HepG2 (cell line): ENCODE results near the gene RANBP17. TPM values are rescaled to one million over a fixed set of nuclear protein-coding genes. Genes with fewer than 3 reads are reported as not detected.

ENCODE experiments used
- ATAC-seq: fragments of 200-7000 bp; cut with Tn5 transposase; 3 replicates; pipeline ENCODE4 v1.9.1; 2020; ENCODE audit warnings: mild to moderate bottlenecking, moderate library complexity
- BruUV-seq: library from RNA; stranded (reverse); fragments of 400-500 nt; replicated peaks from 2 replicates; lab custom pipeline; 2021; lab: Mats Ljungman, UMichigan
- CTCF ChIA-PET: fragments of 300-600 bp; formaldehyde crosslinking; extraction: SDS; loops from one replicate; lab custom pipeline; 2021; ENCODE audit warnings: low total read pairs, inconsistent platforms, low intra/inter-chr PET ratio; lab: Yijun Ruan, JAX
- POLR2A ChIA-PET: fragments of 350-600 bp; sonication (Branson Sonifier 250); formaldehyde crosslinking; loops from one replicate; lab custom pipeline; 2020; ENCODE audit warnings: antibody characterized with exemption, inconsistent platforms; lab: Yijun Ruan, JAX
- DNase-seq: peaks from one replicate; pipeline ENCODE4 v3.0.0-alpha.2; 2015; ENCODE audit warnings: low spot score
- FAIRE-seq: peaks from 3 replicates; lab custom pipeline; 2011; peaks lifted over from hg19 to GRCh38; lab: Jason Lieb, UNC
- H2AFZ ChIP-seq: one replicate; pipeline ENCODE4 v1.6.1; 2011; ENCODE audit warnings: low read length, inconsistent platforms
- H3K27ac ChIP-seq: fragments of 300-600 bp; 3 replicates; pipeline ENCODE4 v1.8.0; 2011; ENCODE audit warnings: mixed run types, mild to moderate bottlenecking, mixed read lengths, low read length, inconsistent platforms; ENCODE audit not compliant: insufficient read depth; ENCODE audit errors: extremely low read length
- H3K27me3 ChIP-seq, 2 experiments: fragments of 200-600 bp in 1 of 2; 2 replicates in 1 of 2; 3 replicates in 1 of 2; pipeline versions ENCODE4 v1.6.0 to v1.8.0; 2011; ENCODE audit warnings: low read length in 2 of 2, mild to moderate bottlenecking in 2 of 2, moderate library complexity in 2 of 2, inconsistent platforms in 1 of 2; ENCODE audit not compliant: insufficient read depth in 2 of 2, control insufficient read depth in 1 of 2
- H3K36me3 ChIP-seq, 2 experiments: fragments of 200-600 bp in 1 of 2; replicated peaks in 1 of 2; 2 replicates in 1 of 2; 3 replicates in 1 of 2; pipeline versions ENCODE4 v1.5.1 to v1.8.0; 2011; ENCODE audit warnings: low read length in 2 of 2, inconsistent platforms in 1 of 2; ENCODE audit not compliant: insufficient read depth in 2 of 2, control insufficient read depth in 1 of 2
- H3K4me1 ChIP-seq: 2 replicates; pipeline ENCODE4 v1.5.1; 2012; ENCODE audit warnings: low read length, inconsistent platforms; ENCODE audit not compliant: insufficient read depth
- H3K4me2 ChIP-seq: 2 replicates; pipeline ENCODE4 v1.6.0; 2011; ENCODE audit warnings: low read depth, low read length, inconsistent platforms
- H3K4me3 ChIP-seq, 3 experiments: fragments of 200-600 bp in 1 of 3; sonication (generic), shearing (Covaris generic) in 1 of 3; replicated peaks in 1 of 3; 2 replicates each; pipeline ENCODE4 v1.5.1; 2011 to 2016; ENCODE audit warnings: low read length in 3 of 3, inconsistent platforms in 2 of 3, low read depth in 2 of 3, mild to moderate bottlenecking in 2 of 3, control low read depth in 1 of 3, mixed read lengths in 1 of 3; ENCODE audit not compliant: insufficient read depth in 1 of 3
- H3K79me2 ChIP-seq: one replicate; pipeline ENCODE4 v1.6.1; 2011; ENCODE audit warnings: low read length, inconsistent platforms; ENCODE audit not compliant: insufficient read depth
- H3K9ac ChIP-seq: 2 replicates; pipeline ENCODE4 v1.6.0; 2011; ENCODE audit warnings: mild to moderate bottlenecking, low read depth, low read length, inconsistent platforms; ENCODE audit not compliant: insufficient read depth
- H3K9me3 ChIP-seq: 2 replicates; pipeline ENCODE4 v1.5.1; 2012; ENCODE audit warnings: mild to moderate bottlenecking, low read length
- H4K20me1 ChIP-seq: 2 replicates; pipeline ENCODE4 v1.6.0; 2011; ENCODE audit warnings: inconsistent platforms, mild to moderate bottlenecking, low read length, moderate library complexity; ENCODE audit not compliant: insufficient read depth
- BRCA1 ChIP-seq: sonication (generic); formaldehyde crosslinking; IDR thresholded peaks from 2 replicates; pipeline ENCODE4 v1.4.0; 2020; ENCODE audit warnings: missing genetic modification reagents
- EHMT2 ChIP-seq: fragments of 200-600 bp; sonication (generic); IDR thresholded peaks from 2 replicates; pipeline ENCODE4 v1.7.0; 2017; ENCODE audit warnings: antibody characterized with exemption, low read depth, low read length, borderline replicate concordance
- ELF4 ChIP-seq: sonication (generic); formaldehyde crosslinking; IDR thresholded peaks from 2 replicates; pipeline ENCODE4 v1.5.0; 2020; ENCODE audit warnings: missing genetic modification reagents, mild to moderate bottlenecking, moderate library complexity, borderline replicate concordance
- KDM1A ChIP-seq: IDR thresholded peaks from 2 replicates; pipeline ENCODE4 v1.6.1; 2016; ENCODE audit warnings: missing compliant biosample characterization
- PAF1 ChIP-seq: IDR thresholded peaks from 2 replicates; pipeline ENCODE4 v1.6.1; 2016; ENCODE audit warnings: missing genetic modification reagents, missing compliant biosample characterization
- RFXAP ChIP-seq: sonication (generic); formaldehyde crosslinking; IDR thresholded peaks from 2 replicates; pipeline ENCODE4 v1.4.0; 2020; ENCODE audit warnings: missing genetic modification reagents, borderline replicate concordance
- SPEN ChIP-seq: sonication (generic); formaldehyde crosslinking; IDR thresholded peaks from 2 replicates; pipeline ENCODE4 v1.5.1; 2020; ENCODE audit warnings: low read depth, mild to moderate bottlenecking, missing genetic modification reagents
- SRY ChIP-seq: sonication (generic); formaldehyde crosslinking; IDR thresholded peaks from 2 replicates; pipeline ENCODE4 v1.8.0; 2022; ENCODE audit warnings: mild to moderate bottlenecking, missing genetic modification reagents
- ZC3H13 ChIP-seq: sonication (generic); formaldehyde crosslinking; IDR thresholded peaks from 2 replicates; pipeline ENCODE4 v1.8.1; 2023; ENCODE audit warnings: mild to moderate bottlenecking, missing genetic modification reagents, moderate library complexity
- ZFP36L2 ChIP-seq: sonication (generic); formaldehyde crosslinking; IDR thresholded peaks from 2 replicates; pipeline ENCODE4 v1.4.0; 2020; ENCODE audit warnings: missing genetic modification reagents
- ZFYVE20 ChIP-seq: sonication (generic); formaldehyde crosslinking; IDR thresholded peaks from 2 replicates; pipeline ENCODE4 v1.8.0; 2023; ENCODE audit warnings: low read depth, mild to moderate bottlenecking, moderate library complexity, missing genetic modification reagents, borderline replicate concordance
- ZNF101 ChIP-seq: sonication (generic); formaldehyde crosslinking; IDR thresholded peaks from 2 replicates; pipeline ENCODE4 v1.4.0; 2020; ENCODE audit warnings: mild to moderate bottlenecking, low read depth, missing genetic modification reagents, borderline replicate concordance
- ZNF430 ChIP-seq: sonication (generic); formaldehyde crosslinking; IDR thresholded peaks from 2 replicates; pipeline ENCODE4 v1.9.0; 2021; ENCODE audit warnings: mild to moderate bottlenecking, missing genetic modification reagents
- ZNF543 ChIP-seq: sonication (generic); formaldehyde crosslinking; IDR thresholded peaks from 2 replicates; pipeline ENCODE4 v1.4.0; 2020; ENCODE audit warnings: mild to moderate bottlenecking, missing genetic modification reagents
- ZNF562 ChIP-seq: sonication (generic); formaldehyde crosslinking; IDR thresholded peaks from 2 replicates; pipeline ENCODE4 v1.8.0; 2022; ENCODE audit warnings: missing genetic modification reagents, borderline replicate concordance
- in situ Hi-C: cut with HindIII; loops from 2 replicates; pipeline ENCODE4 v1.10.0; 2017; ENCODE audit warnings: low pct_unique_long_range_greater_than_20kb; ENCODE audit not compliant: extremely low pct_ligation_motif_present
- intact Hi-C: fragments of 100-400 bp; cut with micrococcal nuclease; formaldehyde crosslinking; loops from one replicate; pipeline ENCODE4 v1.10.0; 2022; ENCODE audit not compliant: unreplicated experiment
- polyA plus RNA-seq, 8 experiments: library from polyadenylated mRNA; depleted of rRNA in 3 of 8; stranded (reverse) in 7 of 8; unstranded in 1 of 8; fragments of >200 nt; fragmentation: Illumina TruSeq in 4 of 8; extraction: Trizol in 4 of 8; gene quantifications; 2 replicates each; pipeline versions ENCODE4 v1.2.1 to v1.2.3, GENCODE V29; 2011 to 2016; ENCODE audit warnings: low read depth in 4 of 8, missing spikeins in 1 of 8, mixed read lengths in 1 of 8; ENCODE audit not compliant: insufficient read depth in 1 of 8
- total RNA-seq, 5 experiments: library from RNA; depleted of rRNA; stranded (reverse); fragments of >200 nt; fragmentation: Illumina TruSeq; extraction: Trizol; gene quantifications; 2 replicates each; pipeline ENCODE4 v1.2.3, GENCODE V29; 2016; ENCODE audit warnings: low read depth in 1 of 5
- TF ChIP-seq, protein P1 (sequence below): sonication (generic); formaldehyde crosslinking; IDR thresholded peaks from 2 replicates; pipeline ENCODE4 v1.4.0; 2020; ENCODE audit warnings: missing genetic modification reagents; ENCODE audit errors: not compliant biosample characterization
- TF ChIP-seq, protein P2 (sequence below): sonication (generic); formaldehyde crosslinking; IDR thresholded peaks from 2 replicates; pipeline ENCODE4 v1.4.0; 2020; ENCODE audit warnings: missing genetic modification reagents
- TF ChIP-seq, protein P3 (sequence below): sonication (generic); formaldehyde crosslinking; IDR thresholded peaks from 2 replicates; pipeline ENCODE4 v1.4.0; 2020; ENCODE audit warnings: missing genetic modification reagents

RANBP17 gene
- total and polyA plus RNA-seq, 2 of the 13 experiments (the other 11 are each of a cell fraction or from before 2014, with no cell fraction given): not detected

DNA sequence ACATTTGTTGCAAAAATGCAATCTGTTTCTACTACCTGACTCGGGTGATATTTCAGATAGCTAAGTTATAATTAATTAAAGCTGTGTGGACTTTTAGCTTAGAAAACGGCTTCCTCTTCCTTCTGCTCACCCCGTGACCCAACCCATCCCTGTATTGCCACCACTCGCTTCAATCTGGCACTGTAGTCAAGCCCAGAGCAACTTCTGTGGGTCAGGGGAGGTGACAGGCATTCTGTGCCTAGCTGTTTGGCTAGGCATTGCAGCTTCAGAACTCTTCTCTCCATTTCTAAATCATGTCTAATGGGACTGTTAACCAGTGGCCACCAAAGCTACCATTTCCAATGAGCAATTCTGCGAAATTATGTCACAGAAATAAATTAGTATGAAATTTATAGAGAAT is 267.5 kb downstream of the RANBP17 start (continued):
- TF ChIP-seq, protein P1, sequence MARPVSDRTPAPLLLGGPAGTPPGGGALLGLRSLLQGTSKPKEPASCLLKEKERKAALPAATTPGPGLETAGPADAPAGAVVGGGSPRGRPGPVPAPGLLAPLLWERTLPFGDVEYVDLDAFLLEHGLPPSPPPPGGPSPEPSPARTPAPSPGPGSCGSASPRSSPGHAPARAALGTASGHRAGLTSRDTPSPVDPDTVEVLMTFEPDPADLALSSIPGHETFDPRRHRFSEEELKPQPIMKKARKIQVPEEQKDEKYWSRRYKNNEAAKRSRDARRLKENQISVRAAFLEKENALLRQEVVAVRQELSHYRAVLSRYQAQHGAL (CRISPR knock-in tag): no peak
- TF ChIP-seq ZNF101 (CRISPR knock-in tag): no peak

DNA sequence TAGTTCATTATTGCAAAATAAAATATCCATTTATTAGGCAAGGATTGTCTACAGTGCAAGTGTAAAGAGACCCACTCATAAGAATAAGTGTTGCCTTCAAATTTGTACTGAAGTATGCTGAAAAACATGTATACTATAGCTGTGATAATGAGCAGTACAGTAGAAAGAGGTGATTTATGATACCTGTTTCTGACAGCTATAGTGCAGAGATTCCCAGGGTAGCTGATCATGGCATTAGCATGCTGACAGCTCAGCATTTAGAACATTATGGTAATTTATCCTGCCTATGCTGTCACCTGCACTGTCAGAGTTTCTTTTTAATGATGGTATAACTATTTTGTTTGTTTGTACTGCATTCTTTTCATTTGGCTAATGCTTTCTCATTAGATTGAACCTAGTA is 269.7 kb downstream of the RANBP17 start:
- Histone ChIP-seq H2AFZ (no peak overlapping the region), H3K9me3 (no peaks in the 10 kb centered on the region), H3K27me3 (no peaks in the 10 kb centered on the region), H3K79me2 (no peaks in the 10 kb centered on the region), H3K9ac (no peak overlapping the region), H3K36me3 (no peaks in the 10 kb centered on the region), H3K4me2 (no peak overlapping the region), H3K4me1 (no peaks in the 10 kb centered on the region), H4K20me1 (no peaks in the 10 kb centered on the region), H3K4me3 (no peak overlapping the region), H3K27ac (no peak overlapping the region)
- TF ChIP-seq, protein P2, sequence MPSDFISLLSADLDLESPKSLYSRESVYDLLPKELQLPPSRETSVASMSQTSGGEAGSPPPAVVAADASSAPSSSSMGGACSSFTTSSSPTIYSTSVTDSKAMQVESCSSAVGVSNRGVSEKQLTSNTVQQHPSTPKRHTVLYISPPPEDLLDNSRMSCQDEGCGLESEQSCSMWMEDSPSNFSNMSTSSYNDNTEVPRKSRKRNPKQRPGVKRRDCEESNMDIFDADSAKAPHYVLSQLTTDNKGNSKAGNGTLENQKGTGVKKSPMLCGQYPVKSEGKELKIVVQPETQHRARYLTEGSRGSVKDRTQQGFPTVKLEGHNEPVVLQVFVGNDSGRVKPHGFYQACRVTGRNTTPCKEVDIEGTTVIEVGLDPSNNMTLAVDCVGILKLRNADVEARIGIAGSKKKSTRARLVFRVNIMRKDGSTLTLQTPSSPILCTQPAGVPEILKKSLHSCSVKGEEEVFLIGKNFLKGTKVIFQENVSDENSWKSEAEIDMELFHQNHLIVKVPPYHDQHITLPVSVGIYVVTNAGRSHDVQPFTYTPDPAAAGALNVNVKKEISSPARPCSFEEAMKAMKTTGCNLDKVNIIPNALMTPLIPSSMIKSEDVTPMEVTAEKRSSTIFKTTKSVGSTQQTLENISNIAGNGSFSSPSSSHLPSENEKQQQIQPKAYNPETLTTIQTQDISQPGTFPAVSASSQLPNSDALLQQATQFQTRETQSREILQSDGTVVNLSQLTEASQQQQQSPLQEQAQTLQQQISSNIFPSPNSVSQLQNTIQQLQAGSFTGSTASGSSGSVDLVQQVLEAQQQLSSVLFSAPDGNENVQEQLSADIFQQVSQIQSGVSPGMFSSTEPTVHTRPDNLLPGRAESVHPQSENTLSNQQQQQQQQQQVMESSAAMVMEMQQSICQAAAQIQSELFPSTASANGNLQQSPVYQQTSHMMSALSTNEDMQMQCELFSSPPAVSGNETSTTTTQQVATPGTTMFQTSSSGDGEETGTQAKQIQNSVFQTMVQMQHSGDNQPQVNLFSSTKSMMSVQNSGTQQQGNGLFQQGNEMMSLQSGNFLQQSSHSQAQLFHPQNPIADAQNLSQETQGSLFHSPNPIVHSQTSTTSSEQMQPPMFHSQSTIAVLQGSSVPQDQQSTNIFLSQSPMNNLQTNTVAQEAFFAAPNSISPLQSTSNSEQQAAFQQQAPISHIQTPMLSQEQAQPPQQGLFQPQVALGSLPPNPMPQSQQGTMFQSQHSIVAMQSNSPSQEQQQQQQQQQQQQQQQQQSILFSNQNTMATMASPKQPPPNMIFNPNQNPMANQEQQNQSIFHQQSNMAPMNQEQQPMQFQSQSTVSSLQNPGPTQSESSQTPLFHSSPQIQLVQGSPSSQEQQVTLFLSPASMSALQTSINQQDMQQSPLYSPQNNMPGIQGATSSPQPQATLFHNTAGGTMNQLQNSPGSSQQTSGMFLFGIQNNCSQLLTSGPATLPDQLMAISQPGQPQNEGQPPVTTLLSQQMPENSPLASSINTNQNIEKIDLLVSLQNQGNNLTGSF (CRISPR knock-in tag): no peak
- no peak for TF ChIP-seq ZC3H13 (CRISPR knock-in tag)
- TF ChIP-seq ZNF430 (CRISPR knock-in tag): no peak
- TF ChIP-seq BRCA1 (CRISPR knock-in tag): no peak
- no peak for TF ChIP-seq SRY (CRISPR knock-in tag)
- no peak for TF ChIP-seq ELF4 (CRISPR knock-in tag)
- no peak for TF ChIP-seq ZFP36L2
- TF ChIP-seq ZNF562 (CRISPR knock-in tag): no peak
- TF ChIP-seq EHMT2: no peak
- TF ChIP-seq ZNF543 (CRISPR knock-in tag): no peak
- TF ChIP-seq KDM1A (CRISPR knock-in tag): no peak
- no peak for TF ChIP-seq RFXAP (CRISPR knock-in tag)
- no peak for TF ChIP-seq PAF1 (CRISPR knock-in tag)
- TF ChIP-seq SPEN (CRISPR knock-in tag): no peak
- TF ChIP-seq, protein P3, sequence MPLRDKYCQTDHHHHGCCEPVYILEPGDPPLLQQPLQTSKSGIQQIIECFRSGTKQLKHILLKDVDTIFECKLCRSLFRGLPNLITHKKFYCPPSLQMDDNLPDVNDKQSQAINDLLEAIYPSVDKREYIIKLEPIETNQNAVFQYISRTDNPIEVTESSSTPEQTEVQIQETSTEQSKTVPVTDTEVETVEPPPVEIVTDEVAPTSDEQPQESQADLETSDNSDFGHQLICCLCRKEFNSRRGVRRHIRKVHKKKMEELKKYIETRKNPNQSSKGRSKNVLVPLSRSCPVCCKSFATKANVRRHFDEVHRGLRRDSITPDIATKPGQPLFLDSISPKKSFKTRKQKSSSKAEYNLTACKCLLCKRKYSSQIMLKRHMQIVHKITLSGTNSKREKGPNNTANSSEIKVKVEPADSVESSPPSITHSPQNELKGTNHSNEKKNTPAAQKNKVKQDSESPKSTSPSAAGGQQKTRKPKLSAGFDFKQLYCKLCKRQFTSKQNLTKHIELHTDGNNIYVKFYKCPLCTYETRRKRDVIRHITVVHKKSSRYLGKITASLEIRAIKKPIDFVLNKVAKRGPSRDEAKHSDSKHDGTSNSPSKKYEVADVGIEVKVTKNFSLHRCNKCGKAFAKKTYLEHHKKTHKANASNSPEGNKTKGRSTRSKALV (CRISPR knock-in tag): no peak
- no peak for TF ChIP-seq ZFYVE20 (CRISPR knock-in tag)
- no peak for ATAC-seq
- no TSS peak for BruUV-seq
- ChIA-PET CTCF (no interaction called here), POLR2A (no interaction called here)
- in situ Hi-C loops: no loop called here
- no peak for FAIRE-seq
- DNase-seq: no peak
- intact Hi-C loops: no loop called here
